ENCODE data around the gene SMIM45.

SMIM45 gene

DNA sequence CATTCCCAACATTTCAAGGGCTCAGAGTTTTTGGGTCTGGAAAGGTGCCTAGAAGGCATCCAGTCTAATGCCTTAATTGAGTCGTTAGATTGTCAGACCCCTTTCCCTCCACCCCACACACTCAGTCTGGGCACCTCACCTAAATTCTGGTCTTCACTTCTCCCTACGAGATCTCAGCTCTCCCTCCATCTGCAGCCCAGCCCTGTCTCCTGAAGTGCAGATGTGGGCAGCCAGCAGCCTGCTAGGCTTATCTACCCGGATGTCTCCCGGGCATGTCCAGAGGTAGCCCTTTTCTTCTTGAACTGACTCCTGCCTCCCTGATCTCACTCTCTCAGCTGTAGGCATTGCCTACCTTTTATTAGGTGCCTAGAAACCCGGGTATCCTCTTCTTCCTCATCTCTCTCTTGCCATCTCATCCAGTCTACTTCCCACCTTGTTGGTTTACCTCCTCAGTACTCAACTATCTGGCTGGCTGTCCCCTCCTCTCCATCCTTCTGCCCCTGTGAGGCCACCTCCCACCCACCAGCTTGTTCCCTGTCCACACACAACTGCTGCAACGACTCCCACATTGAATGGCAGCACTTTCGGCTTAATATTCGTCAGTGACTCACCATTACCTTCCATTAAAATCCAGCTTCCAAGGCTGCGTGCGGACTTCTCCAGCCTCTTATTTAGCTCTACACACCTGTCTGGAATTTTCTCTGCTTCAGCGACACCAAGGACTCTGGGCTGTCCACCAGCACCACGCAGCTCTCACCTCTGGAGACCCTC, 23.5 kb downstream of the SMIM45 start:
- in situ Hi-C loops (cut with MboI; ENCODE audit: low pct_unique_long_range_greater_than_20kb, low sequenced_read_pairs, unreplicated experiment): no loop called here
- no peak for DNase-seq (ENCODE audit: low spot score)
- no peak for TF ChIP-seq CTCF (IDR thresholded peaks at IDR 0.05; ENCODE audit: extremely low read depth, insufficient read depth, missing control alignments)

- in situ Hi-C loops (cut with MboI; ENCODE audit: low pct_unique_long_range_greater_than_20kb, low sequenced_read_pairs, unreplicated experiment): no loop called here
- no peak for TF ChIP-seq CTCF (IDR thresholded peaks at IDR 0.05; ENCODE audit: extremely low read depth, insufficient read depth, missing control alignments)
- peak; percentile 72 for DNase-seq (ENCODE audit: low spot score)
Observed at GRCh38 chr22:41976070-41976901, 24.3 kb downstream of the SMIM45 start.

- no peak for DNase-seq (ENCODE audit: low spot score)
- in situ Hi-C loops (cut with MboI; ENCODE audit: low pct_unique_long_range_greater_than_20kb, low sequenced_read_pairs, unreplicated experiment): no loop called here
- TF ChIP-seq CTCF (IDR thresholded peaks at IDR 0.05; ENCODE audit: extremely low read depth, insufficient read depth, missing control alignments): no peak
Observed at GRCh38 chr22:41976961-41977566, 25.1 kb downstream of the SMIM45 start.

GRCh38 chr22:41978732-41979131, 26.8 kb downstream of the SMIM45 start:
- no peak for TF ChIP-seq CTCF (IDR thresholded peaks at IDR 0.05; ENCODE audit: extremely low read depth, insufficient read depth, missing control alignments)
- in situ Hi-C loops (cut with MboI; ENCODE audit: low pct_unique_long_range_greater_than_20kb, low sequenced_read_pairs, unreplicated experiment): no loop called here
- no peak for DNase-seq (ENCODE audit: low spot score)

GRCh38 chr22:41979423-41980250, 27.7 kb downstream of the SMIM45 start:
- in situ Hi-C loops (cut with MboI; ENCODE audit: low pct_unique_long_range_greater_than_20kb, low sequenced_read_pairs, unreplicated experiment): loop anchor here (10.0 kb wide), 1 partner anchor 95 kb away; the partner anchor contains the start of genes NAGA, PHETA2 and SMDT1
- TF ChIP-seq CTCF (IDR thresholded peaks at IDR 0.05; ENCODE audit: extremely low read depth, insufficient read depth, missing control alignments): no peak
- no peak for DNase-seq (ENCODE audit: low spot score)

DNA sequence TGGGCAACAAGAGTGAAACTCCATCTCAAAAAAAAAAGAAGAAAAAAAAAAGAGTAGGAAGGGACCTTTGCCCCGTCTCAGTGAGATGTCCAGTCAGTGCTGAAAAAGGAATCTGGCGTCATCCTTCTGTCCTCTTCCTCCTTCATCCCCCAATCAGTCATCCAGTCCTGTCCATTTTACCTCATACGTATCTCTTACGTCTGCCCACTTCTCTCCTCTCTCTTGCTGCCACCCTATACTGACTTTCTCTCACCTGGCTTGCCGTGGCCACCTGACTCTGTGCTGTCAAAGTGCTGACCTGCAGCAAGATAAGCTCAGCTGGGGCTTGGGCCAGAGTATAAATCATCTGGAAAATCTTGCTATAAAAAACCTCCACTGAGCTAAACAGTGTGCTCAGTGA, 30.9 kb downstream of the SMIM45 start:
- no peak for TF ChIP-seq CTCF (IDR thresholded peaks at IDR 0.05; ENCODE audit: extremely low read depth, insufficient read depth, missing control alignments)
- in situ Hi-C loops (cut with MboI; ENCODE audit: low pct_unique_long_range_greater_than_20kb, low sequenced_read_pairs, unreplicated experiment): loop anchor here (10.0 kb wide), 1 partner anchor 92 kb away; the partner anchor contains the start of genes NAGA, PHETA2 and SMDT1
- DNase-seq (ENCODE audit: low spot score): no peak

Data from GM13977 (cell line).